Activated T-cell treated with anti-CD3 and anti-CD28 coated beads, Interleukin-2, amount 50 U/mL, for 24 hours (primary cell): ENCODE results near the gene CDKL5.

Experiments used
- DNase-seq: peaks from one replicate; pipeline ENCODE4 v3.0.0-alpha.2; 2020
- H3K27ac Mint-ChIP-seq: 2 replicates; pipeline ENCODE4 v1.8.0; 2020; ENCODE audit warnings: mild to moderate bottlenecking, mixed read lengths
- H3K27me3 Mint-ChIP-seq: 2 replicates; pipeline ENCODE4 v1.8.0; 2020; ENCODE audit warnings: mixed read lengths
- H3K36me3 Mint-ChIP-seq: 2 replicates; pipeline ENCODE4 v1.8.0; 2020; ENCODE audit warnings: low read depth, mixed read lengths
- H3K4me1 Mint-ChIP-seq: 2 replicates; pipeline ENCODE4 v1.8.0; 2020; ENCODE audit warnings: low read depth, mixed read lengths
- H3K4me3 Mint-ChIP-seq: 2 replicates; pipeline ENCODE4 v1.8.0; 2020; ENCODE audit warnings: mild to moderate bottlenecking, moderate library complexity, mixed read lengths
- H3K9me3 Mint-ChIP-seq: 2 replicates; pipeline ENCODE4 v1.8.0; 2020; ENCODE audit warnings: mixed read lengths

Gene CDKL5

DNA sequence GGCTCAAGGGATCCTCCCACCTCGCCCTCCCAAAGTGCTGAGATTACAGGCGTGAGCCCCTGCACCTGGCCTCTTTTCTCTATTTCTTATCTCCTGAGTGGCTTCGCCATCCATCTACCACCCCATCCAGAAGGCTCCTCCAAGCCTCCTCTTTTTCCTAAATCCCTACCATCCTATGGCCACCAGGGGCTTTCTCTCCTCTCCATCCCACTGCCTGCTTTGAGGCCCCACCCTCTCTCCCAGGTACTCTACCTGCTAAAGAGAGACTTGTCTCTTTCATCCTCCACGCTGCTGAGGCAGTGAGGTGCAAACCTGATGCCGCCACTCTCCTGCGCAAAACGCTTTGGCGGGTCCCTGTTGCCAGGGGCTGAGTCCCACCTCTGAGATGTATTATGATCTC lies 239.5 kb downstream of the CDKL5 start:
- H3K27ac Mint-ChIP-seq: no peak overlapping the region
- peaks cover 10% of the 10 kb centered on the region for H3K27me3 Mint-ChIP-seq
- H3K4me1 Mint-ChIP-seq: peaks cover 5% of the 10 kb centered on the region
- H3K9me3 Mint-ChIP-seq: no peaks in the 10 kb centered on the region
- no peak overlapping the region for H3K4me3 Mint-ChIP-seq
- no peak for DNase-seq
- H3K36me3 Mint-ChIP-seq: no peaks in the 10 kb centered on the region

GRCh38 chrX:18666614-18667013 lies 241.2 kb downstream of the CDKL5 start:
- no peaks in the 10 kb centered on the region for H3K9me3 Mint-ChIP-seq
- H3K27me3 Mint-ChIP-seq: peaks cover 10% of the 10 kb centered on the region
- H3K27ac Mint-ChIP-seq: no peak overlapping the region
- peaks cover 5% of the 10 kb centered on the region for H3K4me1 Mint-ChIP-seq
- no peak for DNase-seq
- no peaks in the 10 kb centered on the region for H3K36me3 Mint-ChIP-seq
- no peak overlapping the region for H3K4me3 Mint-ChIP-seq

GRCh38 chrX:18668071-18668835 lies 242.8 kb downstream of the CDKL5 start:
- DNase-seq: no peak
- no peaks in the 10 kb centered on the region for H3K9me3 Mint-ChIP-seq
- no peak overlapping the region for H3K27ac Mint-ChIP-seq
- H3K36me3 Mint-ChIP-seq: no peaks in the 10 kb centered on the region
- H3K4me1 Mint-ChIP-seq: peaks cover 5% of the 10 kb centered on the region
- H3K27me3 Mint-ChIP-seq: peaks cover 10% of the 10 kb centered on the region
- no peak overlapping the region for H3K4me3 Mint-ChIP-seq

DNA sequence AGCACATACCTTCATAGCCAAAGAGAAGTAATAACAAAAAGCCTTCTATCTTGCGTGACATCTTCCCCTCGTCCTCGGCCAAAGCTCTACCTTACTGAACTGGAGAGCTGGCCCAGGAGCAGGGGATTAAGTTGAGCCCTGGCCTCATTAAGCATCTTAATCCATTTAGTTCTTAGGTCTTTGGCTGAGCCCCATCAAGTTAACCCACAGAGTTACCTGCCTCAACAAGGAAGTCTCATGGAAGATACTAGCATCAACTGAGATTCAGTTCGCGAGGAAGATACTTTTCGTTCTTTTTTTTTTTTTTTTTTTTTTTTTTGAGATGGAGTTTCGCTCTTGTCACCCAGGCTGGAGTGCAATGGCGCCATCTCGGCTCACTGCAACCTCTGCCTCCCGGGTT lies 246.6 kb downstream of the CDKL5 start, which contains the start of gene RS1:
Gene RS1 (minus strand): TSS at position 101 of the 400 bp plus-strand sequence. CDS start 40 bp downstream, at position 61.
- Mint-ChIP-seq H3K36me3 (no peaks in the 10 kb centered on the region), H3K27ac (no peak within 1 kb of the TSS), H3K27me3 (no peaks in the 10 kb centered on the region), H3K4me3 (no peak within 1 kb of the TSS), H3K9me3 (no peaks in the 10 kb centered on the region), H3K4me1 (peaks cover 13% of the 10 kb centered on the region)
- no peak for DNase-seq

- Mint-ChIP-seq H3K4me3 (peak overlapping the region; percentile 74), H3K4me1 (peaks cover 11% of the 10 kb centered on the region), H3K27me3 (peaks cover 2% of the 10 kb centered on the region), H3K27ac (peak overlapping the region; percentile 85), H3K36me3 (no peaks in the 10 kb centered on the region), H3K9me3 (no peaks in the 10 kb centered on the region)
- DNase-seq: peak; percentile 53
These were observed 249.0 kb downstream of the CDKL5 start for GRCh38 chrX:18674417-18674787.

DNA sequence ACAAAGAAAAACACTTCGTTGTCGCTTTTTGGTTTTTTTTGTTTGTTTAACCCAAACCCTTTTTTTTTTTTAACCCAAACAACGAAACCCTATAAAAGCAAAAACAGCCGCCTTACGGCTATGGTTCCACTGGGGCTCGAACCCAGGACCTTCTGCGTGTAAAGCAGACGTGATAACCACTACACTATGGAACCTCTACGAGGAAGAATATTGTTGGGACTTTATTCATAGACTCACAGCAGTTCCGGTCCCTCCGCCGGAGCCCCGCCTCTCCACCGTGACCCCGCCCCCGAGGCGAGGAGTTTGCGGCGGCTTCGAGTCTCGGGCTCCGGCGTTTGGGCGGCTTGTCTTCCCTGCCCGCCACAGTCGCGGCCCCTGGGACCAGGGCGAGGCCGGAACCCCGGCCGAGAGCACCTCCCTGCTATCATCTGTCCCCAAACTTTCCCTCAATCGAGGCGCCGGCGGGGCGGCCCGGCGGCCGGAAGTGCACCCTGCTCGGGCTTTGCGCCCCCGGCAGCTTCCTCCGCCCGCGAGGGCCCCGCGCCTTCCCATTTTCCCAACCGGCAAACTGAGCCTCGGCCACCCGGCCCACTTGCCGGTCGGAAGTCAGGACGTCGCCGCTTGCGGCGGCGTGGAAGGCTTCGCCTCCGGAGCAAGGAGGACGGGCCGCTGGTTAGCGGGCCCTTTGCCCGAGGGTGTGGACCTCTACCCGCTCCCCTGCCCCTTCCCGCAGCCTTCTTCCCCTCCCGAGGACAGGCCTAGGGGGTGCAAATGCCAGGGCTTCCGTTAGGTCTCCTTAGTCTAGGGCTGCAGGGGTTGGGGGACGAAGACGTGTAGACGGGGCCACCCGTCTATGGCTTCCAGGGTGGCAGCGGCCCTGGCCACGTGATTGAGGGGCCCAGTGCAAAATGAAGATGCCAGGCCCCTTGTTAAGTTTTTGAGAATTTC lies 249.7 kb downstream of the CDKL5 start:
- Mint-ChIP-seq H3K36me3 (no peaks in the 10 kb centered on the region), H3K27ac (peak overlapping the region; percentile 85), H3K4me1 (peaks cover 11% of the 10 kb centered on the region), H3K9me3 (no peaks in the 10 kb centered on the region), H3K4me3 (peak overlapping the region; percentile 74), H3K27me3 (peaks cover 2% of the 10 kb centered on the region)
- peak; percentile 85 for DNase-seq

- DNase-seq: peak; percentile 30
- Mint-ChIP-seq H3K27ac (peak overlapping the region; percentile 26), H3K27me3 (peaks cover 2% of the 10 kb centered on the region), H3K4me1 (peaks cover 11% of the 10 kb centered on the region), H3K36me3 (no peaks in the 10 kb centered on the region), H3K4me3 (peak overlapping the region; percentile 29), H3K9me3 (no peaks in the 10 kb centered on the region)
These were observed 250.6 kb downstream of the CDKL5 start for GRCh38 chrX:18676050-18676449.

GRCh38 chrX:18676470-18676869 lies 251.1 kb downstream of the CDKL5 start:
- DNase-seq: no peak
- peaks cover 2% of the 10 kb centered on the region for H3K27me3 Mint-ChIP-seq
- H3K36me3 Mint-ChIP-seq: no peaks in the 10 kb centered on the region
- peaks cover 11% of the 10 kb centered on the region for H3K4me1 Mint-ChIP-seq
- no peak overlapping the region for H3K4me3 Mint-ChIP-seq
- no peaks in the 10 kb centered on the region for H3K9me3 Mint-ChIP-seq
- H3K27ac Mint-ChIP-seq: no peak overlapping the region

DNA sequence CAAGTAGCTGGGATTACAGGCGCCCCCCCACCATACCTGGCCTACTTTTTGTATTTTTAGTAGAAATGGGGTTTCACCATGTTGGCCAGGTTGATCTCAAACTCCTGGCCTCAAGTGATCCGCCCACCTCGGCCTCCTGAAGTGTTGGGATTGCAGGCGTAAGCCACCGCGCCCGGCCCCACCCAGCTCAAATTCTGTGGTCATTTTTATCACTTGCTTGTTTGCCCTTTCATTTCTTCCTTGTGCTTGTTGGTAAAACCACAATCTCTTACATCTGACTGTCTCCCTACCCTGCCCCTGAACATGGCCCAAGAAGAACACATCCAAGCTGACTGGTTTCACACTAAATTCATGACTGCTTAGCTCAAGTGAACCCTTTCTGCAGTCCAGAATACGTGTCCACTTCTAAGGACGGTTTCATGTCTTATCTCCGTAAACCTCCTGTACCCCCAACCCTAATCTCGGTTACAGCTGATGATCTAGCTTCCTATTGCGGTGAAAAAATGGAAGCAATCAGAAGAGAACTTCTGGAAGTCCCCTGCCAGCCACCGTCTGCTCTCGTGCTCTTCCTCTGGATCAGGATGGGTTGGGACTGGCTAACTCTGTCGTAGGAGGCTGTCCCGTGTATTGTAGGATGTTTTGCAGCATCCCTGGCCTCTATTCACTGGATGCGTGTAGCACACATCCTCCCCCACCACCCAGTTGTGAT lies 251.9 kb downstream of the CDKL5 start:
- Mint-ChIP-seq H3K36me3 (no peaks in the 10 kb centered on the region), H3K27ac (no peak overlapping the region), H3K27me3 (peaks cover 2% of the 10 kb centered on the region), H3K4me3 (no peak overlapping the region), H3K9me3 (no peaks in the 10 kb centered on the region), H3K4me1 (peaks cover 11% of the 10 kb centered on the region)
- DNase-seq: no peak

DNA sequence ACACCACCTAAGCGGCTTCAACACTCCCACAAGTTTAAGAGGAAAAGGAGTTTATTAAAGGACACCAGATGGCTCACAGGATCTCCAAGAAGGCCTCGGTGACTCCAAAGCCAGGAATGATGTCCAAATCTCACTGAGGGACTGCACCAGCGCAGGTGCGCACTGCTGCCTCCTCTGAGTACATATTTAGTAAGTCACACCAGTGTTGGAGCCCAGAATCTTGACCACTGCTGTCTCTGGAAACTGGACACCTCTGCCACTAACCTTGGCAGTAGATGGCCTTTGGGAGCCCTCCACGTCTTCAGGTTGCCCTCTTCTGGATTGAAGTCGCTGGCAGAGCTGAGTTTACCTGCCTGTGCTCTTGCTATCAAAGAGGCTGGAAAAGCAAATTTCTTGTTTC lies 256.6 kb downstream of the CDKL5 start:
- Mint-ChIP-seq H3K27me3 (peaks cover 7% of the 10 kb centered on the region), H3K4me1 (peaks cover 3% of the 10 kb centered on the region), H3K9me3 (no peaks in the 10 kb centered on the region), H3K36me3 (no peaks in the 10 kb centered on the region), H3K4me3 (no peak overlapping the region), H3K27ac (no peak overlapping the region)
- no peak for DNase-seq

DNA sequence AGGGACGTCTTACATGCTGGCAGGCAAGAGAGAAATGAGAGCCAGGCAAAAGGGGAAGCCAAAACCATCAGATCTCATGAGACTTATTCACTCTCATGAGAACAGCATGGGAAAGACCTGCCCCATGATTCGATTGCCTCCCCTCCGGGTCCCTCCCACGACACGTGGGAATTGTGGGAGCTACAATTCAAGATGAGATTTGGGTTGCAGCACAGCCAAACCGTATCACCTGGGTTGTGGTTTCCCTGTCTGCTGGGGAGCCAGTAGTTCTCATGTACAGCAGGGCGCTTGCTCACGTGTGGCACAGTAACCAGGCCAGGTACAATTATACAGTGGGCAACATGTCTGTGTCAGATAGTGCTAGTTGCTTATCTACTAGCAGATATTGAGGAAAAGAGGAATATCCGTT lies 257.6 kb downstream of the CDKL5 start:
- no peak for DNase-seq
- Mint-ChIP-seq H3K36me3 (no peaks in the 10 kb centered on the region), H3K9me3 (no peaks in the 10 kb centered on the region), H3K4me1 (no peaks in the 10 kb centered on the region), H3K4me3 (no peak overlapping the region), H3K27ac (no peak overlapping the region), H3K27me3 (peaks cover 5% of the 10 kb centered on the region)

GRCh38 chrX:18687856-18688495 lies 262.6 kb downstream of the CDKL5 start:
- no peaks in the 10 kb centered on the region for H3K4me1 Mint-ChIP-seq
- no peak overlapping the region for H3K4me3 Mint-ChIP-seq
- H3K36me3 Mint-ChIP-seq: no peaks in the 10 kb centered on the region
- H3K27ac Mint-ChIP-seq: no peak overlapping the region
- H3K9me3 Mint-ChIP-seq: no peaks in the 10 kb centered on the region
- no peak for DNase-seq
- H3K27me3 Mint-ChIP-seq: peaks cover 9% of the 10 kb centered on the region

DNA sequence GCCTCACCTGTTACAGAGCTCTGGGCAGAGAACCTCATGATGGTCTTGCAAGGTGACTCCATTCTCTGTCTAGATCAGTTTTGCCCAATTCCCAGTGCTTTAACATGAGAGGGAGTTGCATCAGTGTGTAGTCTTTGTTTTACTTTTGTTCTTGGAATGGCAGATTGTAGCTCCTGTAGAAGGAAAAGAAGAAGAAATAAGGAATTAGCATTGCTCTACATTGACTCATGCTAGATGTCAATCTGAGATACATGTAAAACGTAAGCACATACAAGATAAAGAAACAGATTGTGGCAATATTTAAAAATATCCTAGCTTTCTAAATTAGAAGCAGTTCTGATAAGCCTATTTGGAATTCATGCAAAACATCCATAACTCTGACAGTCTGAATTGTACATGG lies 266.0 kb downstream of the CDKL5 start:
- H3K27me3 Mint-ChIP-seq: peaks cover 11% of the 10 kb centered on the region
- no peaks in the 10 kb centered on the region for H3K9me3 Mint-ChIP-seq
- no peaks in the 10 kb centered on the region for H3K36me3 Mint-ChIP-seq
- no peak overlapping the region for H3K4me3 Mint-ChIP-seq
- no peak overlapping the region for H3K27ac Mint-ChIP-seq
- H3K4me1 Mint-ChIP-seq: no peaks in the 10 kb centered on the region
- DNase-seq: no peak

- Mint-ChIP-seq H3K4me1 (no peaks in the 10 kb centered on the region), H3K27ac (no peak overlapping the region), H3K27me3 (peaks cover 17% of the 10 kb centered on the region), H3K36me3 (no peaks in the 10 kb centered on the region), H3K4me3 (no peak overlapping the region), H3K9me3 (no peaks in the 10 kb centered on the region)
- no peak for DNase-seq
These were observed 267.1 kb downstream of the CDKL5 start for GRCh38 chrX:18692541-18692940.
